ENCODE data around the gene IKZF1.
"Not testable (repeated sequence)": the region's sequence is repeated elsewhere in the genome, so short reads cannot be mapped to it uniquely, and the experiment has no call there.

IKZF1 gene

DNA sequence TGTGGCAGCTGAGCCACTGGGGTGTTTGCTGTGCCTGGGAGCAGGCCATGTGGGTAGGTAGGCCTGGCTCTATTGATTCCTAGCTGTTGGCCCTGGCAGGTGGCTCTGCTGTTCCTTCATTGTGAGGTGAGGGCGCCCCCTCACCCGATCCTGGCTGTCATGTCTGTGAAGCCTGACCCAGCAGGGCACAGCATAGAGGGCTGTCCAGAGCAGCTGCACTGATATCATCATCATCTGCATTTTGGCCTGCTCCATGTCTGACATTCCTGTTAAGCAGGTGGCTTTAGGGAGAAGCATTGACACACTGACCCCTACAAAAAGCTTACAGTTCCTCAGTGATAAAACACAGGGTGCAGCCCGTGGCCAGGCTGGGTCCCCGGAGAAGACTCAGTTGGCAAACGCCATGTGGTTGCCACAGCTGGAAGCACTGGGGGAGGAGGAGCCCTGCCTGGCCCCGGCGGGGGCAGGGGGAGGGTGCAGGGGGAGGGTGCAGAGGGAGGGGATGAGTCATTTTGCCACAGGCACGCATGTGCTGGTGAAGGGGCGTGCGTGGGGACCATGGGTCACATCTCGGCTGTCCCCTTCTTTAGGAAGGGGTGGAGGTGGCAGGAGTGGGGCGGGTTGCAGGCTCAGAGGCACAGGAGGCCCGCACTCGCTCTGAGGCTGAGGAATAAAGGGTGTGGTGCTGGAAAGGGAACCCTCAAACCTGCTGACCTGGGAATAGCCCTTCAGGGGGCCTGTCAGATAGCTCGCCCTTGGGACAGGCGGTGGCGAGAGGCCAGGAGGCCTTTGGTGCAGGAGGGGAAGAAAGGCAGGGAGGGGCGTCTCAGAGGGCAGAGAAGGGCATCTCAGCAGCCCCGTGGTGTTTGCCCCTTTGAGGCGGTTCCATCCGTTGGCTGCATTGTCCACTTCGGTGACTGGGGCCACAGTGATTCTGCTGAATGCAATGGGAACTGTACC is 31.6 kb downstream of the IKZF1 start:
- DNase-seq (ENCODE audit: extremely low read depth, low read depth) = no peak
- TF ChIP-seq CTCF (IDR thresholded peaks at IDR 0.05; ENCODE audit: low read depth, low read length, missing control alignments) = no peak
- H3K4me3 ChIP-seq (replicated peaks; ENCODE audit: low read depth, low read length) = no peak overlapping the region

- DNase-seq (ENCODE audit: extremely low read depth, low read depth) = no peak
- no peak for TF ChIP-seq CTCF (IDR thresholded peaks at IDR 0.05; ENCODE audit: low read depth, low read length, missing control alignments)
- H3K4me3 ChIP-seq (replicated peaks; ENCODE audit: low read depth, low read length) = no peak overlapping the region
Observed at GRCh38 chr7:50336894-50337703, 32.6 kb downstream of the IKZF1 start.

GRCh38 chr7:50339472-50339871 is 35.0 kb downstream of the IKZF1 start:
- not testable (repeated sequence) for DNase-seq (ENCODE audit: extremely low read depth, low read depth); H3K4me3 ChIP-seq (replicated peaks; ENCODE audit: low read depth, low read length)

- no peak for TF ChIP-seq CTCF (IDR thresholded peaks at IDR 0.05; ENCODE audit: low read depth, low read length, missing control alignments)
- no peak overlapping the region for H3K4me3 ChIP-seq (replicated peaks; ENCODE audit: low read depth, low read length)
- DNase-seq (ENCODE audit: extremely low read depth, low read depth) = no peak
Observed at GRCh38 chr7:50339990-50340500, 35.5 kb downstream of the IKZF1 start.

DNA sequence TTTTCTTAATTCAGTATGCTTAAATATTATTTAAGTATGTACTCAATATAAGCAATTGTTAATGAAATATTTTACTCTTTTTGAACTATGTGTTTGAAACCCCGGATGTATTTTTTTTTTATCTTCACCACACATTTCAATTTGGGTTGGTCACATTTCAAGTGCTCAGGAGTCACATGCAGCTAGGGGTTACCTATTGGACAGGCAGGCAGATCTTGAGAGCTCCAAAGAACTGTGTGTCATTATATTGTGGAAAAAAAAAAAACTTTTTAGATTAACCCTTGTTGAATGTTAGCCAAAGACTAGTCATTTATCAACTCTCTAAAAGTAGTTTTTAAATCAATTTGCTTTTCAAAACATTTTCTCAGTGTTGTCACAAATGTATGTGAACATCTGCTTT is 37.2 kb downstream of the IKZF1 start:
- TF ChIP-seq CTCF (IDR thresholded peaks at IDR 0.05; ENCODE audit: low read depth, low read length, missing control alignments) = no peak
- DNase-seq (ENCODE audit: extremely low read depth, low read depth) = no peak
- H3K4me3 ChIP-seq (replicated peaks; ENCODE audit: low read depth, low read length) = no peak overlapping the region

GRCh38 chr7:50342616-50343114 is 38.1 kb downstream of the IKZF1 start:
- TF ChIP-seq CTCF (IDR thresholded peaks at IDR 0.05; ENCODE audit: low read depth, low read length, missing control alignments) = no peak
- no peak overlapping the region for H3K4me3 ChIP-seq (replicated peaks; ENCODE audit: low read depth, low read length)
- DNase-seq (ENCODE audit: extremely low read depth, low read depth) = no peak
